ENCODE measurements around the gene PIK3R1.
"Not testable (repeated sequence)": the region's sequence is repeated elsewhere in the genome, so short reads cannot be mapped to it uniquely, and the experiment has no call there.

Gene PIK3R1

DNA sequence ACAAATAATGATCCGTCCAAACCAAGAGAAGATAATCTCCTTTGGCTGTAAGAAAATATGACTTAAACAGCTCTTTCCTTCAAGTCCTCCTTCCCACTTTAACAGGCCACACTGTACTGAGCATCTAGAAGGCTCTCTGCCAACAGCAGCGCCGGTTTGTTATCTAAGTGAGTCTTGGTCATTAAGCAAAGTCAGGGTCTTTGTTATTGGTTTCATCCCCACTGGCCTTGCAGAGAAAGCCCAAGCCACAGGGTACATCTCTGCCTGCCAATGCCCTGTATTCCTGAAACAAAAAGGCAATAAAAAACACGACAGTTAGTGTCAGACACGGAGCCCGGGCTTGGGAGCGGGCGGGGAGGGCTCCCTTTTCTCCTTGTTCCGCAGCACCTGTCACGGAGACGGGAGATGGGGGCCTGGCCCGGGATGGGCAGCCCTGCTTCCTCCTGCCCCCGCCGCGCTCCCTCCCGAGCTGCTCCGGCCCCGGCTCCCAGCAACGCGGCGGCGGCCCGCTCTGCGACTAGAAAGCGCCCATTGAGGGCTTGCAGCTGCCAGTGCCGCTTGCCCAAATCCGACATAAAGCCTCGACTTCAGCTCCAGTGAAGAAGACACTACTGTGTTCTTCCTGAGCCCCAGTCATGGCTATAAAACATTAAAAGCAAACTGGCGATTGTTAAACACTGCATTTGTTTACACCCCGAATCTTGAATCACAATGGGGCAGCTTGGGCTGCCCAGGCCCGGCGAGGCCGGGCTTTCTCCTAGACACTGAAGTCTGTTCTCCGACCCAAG lies 28.1 kb upstream of the PIK3R1 start:
- H3K36me3 Mint-ChIP-seq (ENCODE audit: low read depth): no peaks in the 10 kb centered on the region
- no peak overlapping the region for H3K4me3 Mint-ChIP-seq
- H3K27ac Mint-ChIP-seq: no peak overlapping the region
- no peaks in the 10 kb centered on the region for H3K9me3 Mint-ChIP-seq
- no peaks in the 10 kb centered on the region for H3K4me1 Mint-ChIP-seq (ENCODE audit: low read depth)
- H3K27me3 Mint-ChIP-seq: no peaks in the 10 kb centered on the region

DNA sequence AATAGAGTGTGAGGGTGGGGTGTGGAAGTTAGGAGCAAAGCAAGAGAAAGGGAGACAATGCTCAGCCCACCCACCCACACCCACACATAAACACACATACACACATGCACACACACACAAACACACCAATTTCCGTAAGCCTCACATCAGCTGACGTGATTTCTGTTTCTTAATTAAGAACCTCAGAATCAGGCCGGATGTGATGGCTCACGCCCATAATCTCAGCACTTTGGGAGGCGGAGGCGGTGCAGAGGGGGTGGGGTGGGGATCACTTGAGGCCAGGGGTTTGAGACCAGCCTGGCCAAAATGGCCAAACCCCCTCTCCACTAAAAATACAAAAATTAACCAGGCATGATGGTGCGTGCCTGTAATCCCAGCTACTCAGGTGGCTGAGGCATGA lies 26.4 kb upstream of the PIK3R1 start:
- H3K27ac Mint-ChIP-seq: no peak overlapping the region
- no peaks in the 10 kb centered on the region for H3K27me3 Mint-ChIP-seq
- no peaks in the 10 kb centered on the region for H3K9me3 Mint-ChIP-seq
- no peaks in the 10 kb centered on the region for H3K36me3 Mint-ChIP-seq (ENCODE audit: low read depth)
- H3K4me1 Mint-ChIP-seq (ENCODE audit: low read depth): peaks cover 11% of the 10 kb centered on the region
- no peak overlapping the region for H3K4me3 Mint-ChIP-seq

DNA sequence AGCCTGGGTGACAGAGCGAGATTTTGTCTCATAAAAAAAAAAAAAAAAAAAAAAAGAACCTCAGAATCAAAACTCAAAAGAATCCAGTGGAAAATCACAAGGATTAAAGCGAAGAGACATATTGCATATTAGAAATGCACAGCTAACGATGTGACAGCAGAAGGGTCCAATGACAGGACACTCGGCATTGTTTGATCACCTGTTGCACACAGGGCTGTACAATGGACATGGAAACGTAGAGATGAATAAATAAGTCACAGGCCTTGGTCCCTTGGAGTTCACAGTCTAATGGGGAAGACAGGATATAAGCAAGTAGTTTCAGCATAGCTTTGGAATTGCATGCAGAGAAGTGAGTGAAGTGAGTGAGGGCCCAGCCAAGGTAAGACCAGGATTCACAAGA lies 25.9 kb upstream of the PIK3R1 start:
- H3K36me3 Mint-ChIP-seq (ENCODE audit: low read depth): no peaks in the 10 kb centered on the region
- peaks cover 15% of the 10 kb centered on the region for H3K4me1 Mint-ChIP-seq (ENCODE audit: low read depth)
- H3K27me3 Mint-ChIP-seq: no peaks in the 10 kb centered on the region
- H3K9me3 Mint-ChIP-seq: no peaks in the 10 kb centered on the region
- H3K27ac Mint-ChIP-seq: no peak overlapping the region
- H3K4me3 Mint-ChIP-seq: no peak overlapping the region

DNA sequence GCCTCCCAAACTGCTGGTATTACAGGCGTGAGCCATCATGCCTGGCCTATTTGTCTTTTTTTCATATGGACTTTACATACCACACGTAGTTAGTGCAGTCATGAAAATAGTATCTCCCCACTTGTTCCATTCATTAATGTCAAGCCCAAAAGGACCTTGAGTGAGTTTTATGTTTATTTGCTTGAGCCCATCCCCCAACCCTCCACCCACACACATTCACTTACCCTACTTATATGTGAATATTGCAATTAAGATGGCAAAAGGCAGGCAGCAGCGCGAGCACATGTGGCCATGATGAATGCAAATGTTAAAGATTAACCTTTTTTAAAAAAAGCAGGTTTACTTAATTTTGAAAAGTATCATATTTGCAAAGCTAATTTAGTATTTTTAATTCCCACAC lies 24.9 kb upstream of the PIK3R1 start:
- peaks cover 16% of the 10 kb centered on the region for H3K4me1 Mint-ChIP-seq (ENCODE audit: low read depth)
- no peaks in the 10 kb centered on the region for H3K27me3 Mint-ChIP-seq
- H3K4me3 Mint-ChIP-seq: no peak overlapping the region
- H3K36me3 Mint-ChIP-seq (ENCODE audit: low read depth): no peaks in the 10 kb centered on the region
- no peak overlapping the region for H3K27ac Mint-ChIP-seq
- no peaks in the 10 kb centered on the region for H3K9me3 Mint-ChIP-seq

DNA sequence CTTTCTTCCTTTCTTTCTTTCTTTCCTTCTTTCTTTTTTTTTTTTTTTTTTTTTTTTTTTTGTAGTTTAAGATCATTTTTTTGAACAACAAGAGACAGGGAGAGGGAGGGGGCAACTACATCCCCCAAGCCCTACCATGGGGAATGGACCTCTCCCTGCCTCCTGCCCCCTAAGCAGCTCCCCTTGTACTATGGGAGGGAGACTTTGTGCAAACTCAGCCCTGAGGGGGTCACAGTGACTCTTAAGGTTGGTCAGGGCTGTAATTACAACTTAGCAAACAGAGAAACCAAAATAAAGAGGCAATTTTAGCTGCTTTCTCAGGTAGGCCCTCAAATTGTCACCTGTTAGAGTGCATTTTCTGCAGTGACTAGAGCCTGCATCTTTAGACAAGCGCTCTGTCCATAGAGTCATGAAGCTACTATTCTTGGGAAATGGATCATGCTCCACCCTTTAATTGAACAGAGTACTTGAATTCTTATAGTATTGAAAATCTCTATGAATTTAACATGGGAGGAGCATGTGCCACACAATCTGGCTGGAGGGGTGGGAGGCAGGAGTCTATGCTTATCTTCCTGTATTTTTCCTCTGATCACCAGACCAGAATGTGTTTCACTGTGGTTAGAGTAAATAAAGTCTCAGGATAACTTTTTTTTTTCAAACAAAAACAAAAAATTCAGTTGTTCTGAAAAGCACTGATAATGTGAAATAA lies 24.3 kb upstream of the PIK3R1 start:
- Mint-ChIP-seq H3K27me3 (no peaks in the 10 kb centered on the region), H3K4me1 (ENCODE audit: low read depth) (peaks cover 16% of the 10 kb centered on the region), H3K4me3 (no peak overlapping the region), H3K9me3 (no peaks in the 10 kb centered on the region), H3K36me3 (ENCODE audit: low read depth) (no peaks in the 10 kb centered on the region), H3K27ac (no peak overlapping the region)

DNA sequence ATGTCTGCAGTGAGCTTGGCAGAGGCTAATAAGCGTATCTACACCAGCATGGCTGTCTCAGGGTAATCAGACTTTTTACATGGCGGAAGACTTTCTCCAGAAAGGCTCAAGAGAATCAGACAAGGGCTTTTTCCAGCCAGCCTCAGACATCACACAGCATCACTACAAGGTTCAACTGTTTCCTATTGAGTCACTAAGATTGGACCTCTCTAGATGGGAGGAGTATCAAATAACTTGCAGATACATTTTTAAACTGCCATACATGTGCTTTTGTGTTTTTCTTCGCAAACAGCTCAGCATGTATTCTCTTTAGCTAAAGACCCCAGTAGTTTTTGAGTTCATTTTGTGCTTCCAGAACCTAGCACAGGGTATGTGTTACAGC lies 22.9 kb upstream of the PIK3R1 start:
- peaks cover 16% of the 10 kb centered on the region for H3K4me1 Mint-ChIP-seq (ENCODE audit: low read depth)
- no peaks in the 10 kb centered on the region for H3K36me3 Mint-ChIP-seq (ENCODE audit: low read depth)
- H3K4me3 Mint-ChIP-seq: no peak overlapping the region
- no peak overlapping the region for H3K27ac Mint-ChIP-seq
- H3K27me3 Mint-ChIP-seq: no peaks in the 10 kb centered on the region
- H3K9me3 Mint-ChIP-seq: no peaks in the 10 kb centered on the region

DNA sequence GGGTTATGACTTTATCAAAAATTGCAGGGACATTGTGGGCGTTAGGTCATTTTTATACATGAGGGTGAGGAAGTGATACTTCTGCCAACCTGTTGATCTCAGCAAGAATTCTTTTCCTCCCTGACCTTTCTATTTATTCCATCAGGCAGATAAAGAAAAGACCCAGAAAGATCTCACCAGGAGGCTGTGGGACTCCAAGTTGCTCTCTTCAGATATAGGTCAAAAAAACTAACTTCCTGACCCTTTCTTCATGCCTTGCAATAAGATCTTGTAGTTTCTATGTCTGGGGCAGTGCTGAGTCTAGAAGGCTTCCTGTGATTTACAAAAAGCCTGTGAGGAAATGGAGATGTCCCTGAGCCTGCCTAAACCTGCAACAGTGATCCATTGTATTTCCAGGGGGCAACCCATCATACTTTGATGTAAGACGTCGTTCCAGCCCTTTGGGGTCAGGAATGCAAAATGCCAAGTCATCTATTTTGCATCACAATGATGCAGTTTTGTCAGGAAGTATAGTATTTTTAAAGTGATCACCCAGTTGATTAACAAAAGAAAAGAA lies 22.0 kb upstream of the PIK3R1 start:
- Mint-ChIP-seq H3K4me1 (ENCODE audit: low read depth) (peaks cover 16% of the 10 kb centered on the region), H3K36me3 (ENCODE audit: low read depth) (no peaks in the 10 kb centered on the region), H3K4me3 (no peak overlapping the region), H3K27me3 (no peaks in the 10 kb centered on the region), H3K9me3 (no peaks in the 10 kb centered on the region), H3K27ac (no peak overlapping the region)

DNA sequence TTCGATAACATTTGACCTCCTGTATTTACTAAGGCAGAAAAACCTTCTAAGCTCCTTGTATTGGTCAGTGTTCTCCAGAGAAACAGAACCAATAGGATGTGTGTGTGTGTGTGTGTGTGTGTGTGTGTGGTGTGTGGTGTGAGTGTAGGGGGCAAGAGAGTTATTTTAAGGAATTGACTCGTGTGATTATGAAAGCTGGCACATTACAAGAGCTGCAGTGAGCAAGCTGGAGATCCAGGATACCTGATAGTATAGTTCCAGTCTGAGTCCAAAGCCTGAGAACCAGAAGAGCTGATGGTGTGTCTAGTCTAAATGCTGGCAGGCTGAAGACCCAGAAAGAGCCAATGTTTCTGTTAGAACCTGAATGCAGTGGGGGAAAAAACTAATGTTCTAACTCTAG lies 21.2 kb upstream of the PIK3R1 start:
- H3K27ac Mint-ChIP-seq: peak overlapping the region; percentile 26
- no peaks in the 10 kb centered on the region for H3K36me3 Mint-ChIP-seq (ENCODE audit: low read depth)
- H3K4me3 Mint-ChIP-seq: no peak overlapping the region
- peaks cover 16% of the 10 kb centered on the region for H3K4me1 Mint-ChIP-seq (ENCODE audit: low read depth)
- no peaks in the 10 kb centered on the region for H3K9me3 Mint-ChIP-seq
- H3K27me3 Mint-ChIP-seq: no peaks in the 10 kb centered on the region

DNA sequence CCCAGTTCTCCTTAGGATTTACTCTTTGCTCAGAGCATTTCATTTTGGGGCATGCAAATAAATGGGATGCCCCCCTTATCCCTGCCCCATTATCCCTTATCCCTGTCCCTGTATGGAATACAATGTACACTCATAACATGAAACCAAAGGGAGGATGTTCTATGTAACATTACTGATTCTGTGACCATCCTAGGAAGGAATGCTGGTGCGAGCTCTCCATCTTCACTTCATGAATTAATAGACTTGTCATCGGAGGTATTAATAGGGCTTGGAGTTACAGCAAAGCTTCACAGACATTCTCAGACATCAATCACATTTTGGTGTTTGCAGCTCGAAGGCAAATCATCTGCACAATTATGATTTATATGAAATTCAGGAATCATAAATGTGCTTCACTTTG lies 20.4 kb upstream of the PIK3R1 start:
- Mint-ChIP-seq H3K4me3 (no peak overlapping the region), H3K27me3 (no peaks in the 10 kb centered on the region), H3K36me3 (ENCODE audit: low read depth) (no peaks in the 10 kb centered on the region), H3K27ac (no peak overlapping the region), H3K4me1 (ENCODE audit: low read depth) (peaks cover 16% of the 10 kb centered on the region), H3K9me3 (no peaks in the 10 kb centered on the region)

DNA sequence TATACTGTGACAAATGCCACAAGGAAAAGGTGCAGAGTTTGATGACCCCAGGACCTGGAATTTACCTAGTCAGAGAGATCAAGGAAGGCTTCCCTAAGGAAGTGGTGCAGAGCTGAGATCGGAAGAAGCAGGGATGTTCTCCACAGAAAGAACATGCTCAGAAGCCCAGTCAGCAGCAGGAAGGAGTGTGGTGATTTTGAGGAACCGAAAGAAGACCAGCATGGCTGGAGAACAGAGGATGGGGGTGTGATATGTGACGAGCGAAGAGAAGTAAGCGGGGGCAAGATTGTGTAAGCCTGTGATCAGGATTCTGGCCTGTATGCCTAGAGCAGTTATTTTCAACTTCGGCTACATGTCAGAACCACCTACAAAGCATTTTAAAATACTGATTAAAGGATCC lies 18.7 kb upstream of the PIK3R1 start:
- no peak overlapping the region for H3K27ac Mint-ChIP-seq
- peaks cover 16% of the 10 kb centered on the region for H3K4me1 Mint-ChIP-seq (ENCODE audit: low read depth)
- H3K9me3 Mint-ChIP-seq: no peaks in the 10 kb centered on the region
- no peaks in the 10 kb centered on the region for H3K36me3 Mint-ChIP-seq (ENCODE audit: low read depth)
- H3K27me3 Mint-ChIP-seq: no peaks in the 10 kb centered on the region
- H3K4me3 Mint-ChIP-seq: no peak overlapping the region

DNA sequence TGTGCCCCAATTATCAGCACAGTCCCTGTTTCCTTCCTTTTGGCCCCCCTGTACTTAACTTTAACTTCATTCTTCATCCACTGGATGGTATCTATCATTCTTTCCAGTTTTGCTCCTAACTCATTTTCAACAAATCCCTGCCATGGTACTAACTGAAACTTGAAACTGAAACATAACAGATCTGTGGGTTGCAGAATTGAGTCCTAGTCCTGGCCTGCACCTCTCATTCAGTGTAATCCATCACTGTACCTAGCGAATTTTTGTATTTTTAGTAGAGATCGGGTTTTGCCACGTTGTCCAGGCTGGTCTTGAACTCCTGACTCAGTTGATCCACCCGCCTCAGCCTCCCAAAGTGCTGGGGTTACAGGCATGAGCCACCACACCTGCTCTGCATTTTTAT lies 15.3 kb upstream of the PIK3R1 start:
- H3K27ac Mint-ChIP-seq: no peak overlapping the region
- H3K36me3 Mint-ChIP-seq (ENCODE audit: low read depth): no peaks in the 10 kb centered on the region
- no peak overlapping the region for H3K4me3 Mint-ChIP-seq
- peaks cover 9% of the 10 kb centered on the region for H3K27me3 Mint-ChIP-seq
- no peaks in the 10 kb centered on the region for H3K4me1 Mint-ChIP-seq (ENCODE audit: low read depth)
- H3K9me3 Mint-ChIP-seq: no peaks in the 10 kb centered on the region

DNA sequence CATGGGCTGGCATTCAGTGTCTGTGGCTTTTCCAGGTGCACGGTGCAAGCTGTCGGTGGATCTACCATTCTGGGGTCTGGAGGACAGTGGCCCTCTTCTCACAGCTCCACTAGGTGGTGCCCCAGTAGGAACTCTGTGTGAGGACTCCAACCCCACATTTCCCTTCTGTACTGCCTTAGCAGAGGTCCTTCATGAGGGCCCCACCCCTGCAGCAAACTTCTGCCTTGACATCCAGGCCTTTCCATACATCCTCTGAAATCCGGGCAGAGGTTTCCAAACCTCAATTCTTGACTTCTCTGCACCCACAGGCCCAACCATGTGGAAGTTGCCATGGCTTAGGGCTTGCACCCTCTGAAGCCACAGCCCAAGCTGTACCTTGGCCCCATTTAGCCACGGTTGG lies 4.9 kb upstream of the PIK3R1 start:
- not testable (repeated sequence) for H3K27me3 Mint-ChIP-seq, H3K27ac Mint-ChIP-seq, H3K4me3 Mint-ChIP-seq
- H3K9me3 Mint-ChIP-seq: peaks cover 19% of the 10 kb centered on the region
- H3K4me1 Mint-ChIP-seq (ENCODE audit: low read depth): peaks cover 21% of the 10 kb centered on the region
- H3K36me3 Mint-ChIP-seq (ENCODE audit: low read depth): peaks cover 21% of the 10 kb centered on the region

DNA sequence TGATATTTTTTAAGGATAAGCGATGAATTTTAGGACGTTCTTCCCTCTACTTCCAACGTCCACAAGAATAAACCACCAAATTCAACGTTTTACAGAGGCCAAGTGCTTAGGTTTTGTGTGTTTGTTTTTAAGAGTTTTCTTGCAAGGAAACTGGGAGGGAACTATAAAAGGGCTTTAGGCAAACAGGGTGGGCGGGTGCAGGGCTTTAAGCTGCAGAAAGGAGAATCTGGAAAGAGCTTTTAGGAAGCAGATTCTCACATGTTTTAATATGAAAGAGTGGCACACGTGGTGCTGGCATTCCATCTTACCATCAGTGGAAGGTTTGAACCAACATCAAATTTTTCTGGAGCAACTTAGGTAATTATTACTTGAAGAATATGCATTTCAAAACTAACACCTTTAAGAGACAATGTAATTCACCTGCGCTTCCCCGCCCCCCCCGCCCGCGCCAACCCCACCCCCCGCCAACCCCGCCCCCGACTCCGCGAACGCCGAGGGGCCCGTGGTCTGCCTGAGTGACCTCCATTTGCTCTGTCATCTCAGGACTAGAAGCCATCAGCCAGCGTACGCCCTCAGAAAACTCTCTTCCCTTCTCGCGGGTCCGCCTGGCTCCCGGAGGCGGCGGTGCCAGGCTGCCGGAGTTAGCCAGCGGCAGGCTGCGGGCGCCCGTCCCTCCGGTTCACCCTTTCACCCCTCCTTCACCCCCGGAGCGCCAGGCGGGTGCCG lies 911 bp upstream of the PIK3R1 start:
- Mint-ChIP-seq H3K36me3 (ENCODE audit: low read depth) (peaks cover 25% of the 10 kb centered on the region), H3K27ac (peak overlapping the region; percentile 94), H3K4me1 (ENCODE audit: low read depth) (peaks cover 49% of the 10 kb centered on the region), H3K4me3 (peak overlapping the region; percentile 87), H3K27me3 (no peaks in the 10 kb centered on the region), H3K9me3 (peaks cover 15% of the 10 kb centered on the region)

DNA sequence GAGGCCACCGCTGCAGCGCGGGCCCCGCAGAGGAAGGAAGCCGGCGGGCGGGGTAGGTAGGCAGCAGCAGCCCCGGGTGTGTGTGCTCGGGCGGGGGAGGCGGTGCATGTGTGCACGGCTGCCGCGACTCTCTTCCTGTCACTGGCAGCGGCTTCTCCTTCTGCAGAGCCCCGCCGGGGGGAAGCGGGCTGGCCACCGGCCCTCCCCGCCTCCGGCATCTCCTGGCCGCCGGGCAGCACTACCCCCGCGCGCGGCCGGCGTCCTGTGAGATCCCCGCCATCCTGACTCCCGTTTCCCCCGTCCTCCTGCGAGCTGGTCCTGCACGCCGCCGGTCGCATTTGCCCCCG lies 315 bp downstream of the PIK3R1 start:
- peak overlapping the region; percentile 92 for H3K4me3 Mint-ChIP-seq
- H3K27ac Mint-ChIP-seq: peak overlapping the region; percentile 87
- H3K36me3 Mint-ChIP-seq (ENCODE audit: low read depth): peaks cover 29% of the 10 kb centered on the region
- H3K4me1 Mint-ChIP-seq (ENCODE audit: low read depth): peaks cover 50% of the 10 kb centered on the region
- H3K27me3 Mint-ChIP-seq: no peaks in the 10 kb centered on the region
- peaks cover 15% of the 10 kb centered on the region for H3K9me3 Mint-ChIP-seq
